ENCODE data around the gene VARS2. TPM values are rescaled to one million over a fixed set of nuclear protein-coding genes. Genes with fewer than 3 reads are reported as not detected.
"Not testable (repeated sequence)": the region's sequence is repeated elsewhere in the genome, so short reads cannot be mapped to it uniquely, and the experiment has no call there.

The VARS2 gene
- polyA plus RNA-seq, 1 of the 3 experiments (the other 2 are of a cell fraction) = 31.2 TPM

DNA sequence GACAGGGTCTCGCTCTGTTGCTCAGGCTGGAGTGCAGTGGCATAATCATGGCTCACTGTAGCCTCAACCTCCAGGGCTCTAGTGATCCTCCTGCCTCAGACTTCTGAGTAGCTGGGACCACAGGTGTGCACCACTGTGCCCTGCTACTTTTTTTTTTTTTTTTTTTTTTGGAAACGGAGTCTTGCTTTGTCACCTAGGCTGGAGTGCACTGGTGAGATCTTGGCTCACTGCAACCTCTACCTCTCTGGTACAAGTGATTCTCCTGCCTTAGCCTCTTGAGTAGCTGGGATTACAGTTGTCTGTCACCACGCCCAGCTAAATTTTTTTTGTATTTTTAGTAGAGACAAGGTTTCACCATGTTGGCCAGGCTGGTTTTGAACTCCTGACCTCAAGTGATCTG lies 13.0 kb downstream of the VARS2 start:
- H2AFZ ChIP-seq (ENCODE audit: low read depth); H3K79me2 ChIP-seq (ENCODE audit: insufficient read depth); H3K4me2 ChIP-seq; H3K9me3 ChIP-seq; H3K27me3 ChIP-seq (ENCODE audit: insufficient read depth); H3K9ac ChIP-seq; H4K20me1 ChIP-seq (ENCODE audit: insufficient read depth); H3K27ac ChIP-seq (ENCODE audit: low read depth in 2 of 2, low read length in 1 of 2); H3F3A ChIP-seq (replicated peaks; ENCODE audit: insufficient read depth); H3K4me3 ChIP-seq (ENCODE audit: low read depth in 2 of 2, low read length in 1 of 2); DNase-seq; H3K9me2 ChIP-seq; H3K4me1 ChIP-seq (ENCODE audit: control insufficient read depth in 1 of 2, insufficient read depth in 2 of 2, low read depth in 1 of 2, low read length in 1 of 2); POLR2A ChIA-PET: not testable (repeated sequence)
- 95% methylated on average over 3 of the region's 3 CpGs for WGBS (ENCODE audit: low lambda C conversion rate)
- CTCF ChIA-PET = interaction anchor here (1.4 to 1.5 kb wide), 2 partner anchors 153 to 160 kb away, joined by 5 to 6 read pairs; no protein-coding TSS in a partner anchor
- H3K36me3 ChIP-seq (replicated peaks in 1 of 2; ENCODE audit: control insufficient read depth in 1 of 2, insufficient read depth in 2 of 2, low read length in 1 of 2) = peaks cover 7 to 21% of the 10 kb centered on the region in 2 experiments

DNA sequence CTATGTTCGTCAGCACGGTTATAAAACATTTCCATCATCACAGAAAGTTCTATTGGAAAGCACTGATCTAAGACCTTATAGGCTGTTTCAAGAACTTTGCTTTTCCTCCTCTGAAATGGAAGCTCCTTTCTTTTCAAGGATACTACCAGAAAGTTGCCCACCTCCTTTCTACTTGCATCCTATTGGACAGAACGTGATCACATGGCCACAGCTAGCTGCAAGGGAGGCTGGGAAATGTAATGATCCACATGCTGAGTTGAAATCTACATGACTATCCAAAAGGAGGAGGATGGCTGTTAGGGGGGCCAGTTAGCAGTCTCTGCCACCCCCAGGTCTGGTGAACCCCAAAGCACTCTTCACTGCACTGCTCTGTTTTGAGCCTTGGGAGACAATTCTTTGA lies 14.6 kb downstream of the VARS2 start:
- DNase-seq = no peak
- no peaks in the 10 kb centered on the region for H3K27me3 ChIP-seq (ENCODE audit: insufficient read depth)
- no peak overlapping the region for H2AFZ ChIP-seq (ENCODE audit: low read depth)
- H3K9ac ChIP-seq = no peak overlapping the region
- H3K4me3 ChIP-seq (ENCODE audit: low read depth in 2 of 2, low read length in 1 of 2) = no peak overlapping the region
- ChIA-PET POLR2A (no interaction called here), CTCF (interaction anchor here (1.5 kb wide), 1 partner anchor 14 kb away, joined by 4 read pairs; no protein-coding TSS in a partner anchor)
- no peaks in the 10 kb centered on the region for H3K9me3 ChIP-seq
- no peaks in the 10 kb centered on the region for H3K4me1 ChIP-seq (ENCODE audit: control insufficient read depth in 1 of 2, insufficient read depth in 2 of 2, low read depth in 1 of 2, low read length in 1 of 2)
- H3K9me2 ChIP-seq = no peaks in the 10 kb centered on the region
- WGBS (ENCODE audit: low lambda C conversion rate) = 95% methylated on average over 3 of the region's 3 CpGs
- H3K79me2 ChIP-seq (ENCODE audit: insufficient read depth) = no peaks in the 10 kb centered on the region
- no peak overlapping the region for H3K4me2 ChIP-seq
- peaks cover 4 to 14% of the 10 kb centered on the region in 2 experiments for H3K36me3 ChIP-seq (replicated peaks in 1 of 2; ENCODE audit: control insufficient read depth in 1 of 2, insufficient read depth in 2 of 2, low read length in 1 of 2)
- no peak overlapping the region for H3K27ac ChIP-seq (ENCODE audit: low read depth in 2 of 2, low read length in 1 of 2)
- H4K20me1 ChIP-seq (ENCODE audit: insufficient read depth) = no peaks in the 10 kb centered on the region
- H3F3A ChIP-seq (replicated peaks; ENCODE audit: insufficient read depth) = no peaks in the 10 kb centered on the region
- TF ChIP-seq, protein P1, sequence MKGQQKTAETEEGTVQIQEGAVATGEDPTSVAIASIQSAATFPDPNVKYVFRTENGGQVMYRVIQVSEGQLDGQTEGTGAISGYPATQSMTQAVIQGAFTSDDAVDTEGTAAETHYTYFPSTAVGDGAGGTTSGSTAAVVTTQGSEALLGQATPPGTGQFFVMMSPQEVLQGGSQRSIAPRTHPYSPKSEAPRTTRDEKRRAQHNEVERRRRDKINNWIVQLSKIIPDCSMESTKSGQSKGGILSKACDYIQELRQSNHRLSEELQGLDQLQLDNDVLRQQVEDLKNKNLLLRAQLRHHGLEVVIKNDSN (IDR thresholded peaks at IDR 0.05; ENCODE audit: borderline replicate concordance, low read depth) = 0 out of 2 replicates have a peak, but pooled peaks have one; percentile 27
- TF ChIP-seq, protein P2, sequence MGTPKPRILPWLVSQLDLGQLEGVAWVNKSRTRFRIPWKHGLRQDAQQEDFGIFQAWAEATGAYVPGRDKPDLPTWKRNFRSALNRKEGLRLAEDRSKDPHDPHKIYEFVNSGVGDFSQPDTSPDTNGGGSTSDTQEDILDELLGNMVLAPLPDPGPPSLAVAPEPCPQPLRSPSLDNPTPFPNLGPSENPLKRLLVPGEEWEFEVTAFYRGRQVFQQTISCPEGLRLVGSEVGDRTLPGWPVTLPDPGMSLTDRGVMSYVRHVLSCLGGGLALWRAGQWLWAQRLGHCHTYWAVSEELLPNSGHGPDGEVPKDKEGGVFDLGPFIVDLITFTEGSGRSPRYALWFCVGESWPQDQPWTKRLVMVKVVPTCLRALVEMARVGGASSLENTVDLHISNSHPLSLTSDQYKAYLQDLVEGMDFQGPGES (IDR thresholded peaks at IDR 0.05; ENCODE audit: low read depth, low read length) = no peak

DNA sequence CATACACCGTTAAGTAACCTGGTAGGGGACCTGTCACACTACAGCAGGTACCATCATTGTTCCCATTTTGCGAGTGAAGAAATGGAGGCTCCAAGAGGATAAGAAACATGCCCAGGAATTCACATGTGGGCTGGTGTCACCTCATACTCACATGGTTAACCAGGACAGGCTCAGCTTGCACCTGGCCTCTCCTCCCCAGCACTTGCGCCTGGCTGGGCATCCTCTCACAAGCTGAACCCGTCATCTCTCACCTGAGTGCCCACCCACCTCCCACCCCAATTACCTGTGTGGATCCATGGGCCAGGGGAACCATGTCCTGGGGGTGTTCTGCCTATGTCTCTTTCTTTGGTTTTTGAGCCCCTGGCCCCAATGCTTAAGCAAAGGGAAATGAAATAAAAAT lies 16.5 kb downstream of the VARS2 start:
- Histone ChIP-seq H3K9me3 (no peaks in the 10 kb centered on the region), H3K79me2 (ENCODE audit: insufficient read depth) (no peaks in the 10 kb centered on the region), H3K4me1 (ENCODE audit: control insufficient read depth in 1 of 2, insufficient read depth in 2 of 2, low read depth in 1 of 2, low read length in 1 of 2) (no peaks in the 10 kb centered on the region), H2AFZ (ENCODE audit: low read depth) (no peak overlapping the region), H4K20me1 (ENCODE audit: insufficient read depth) (no peaks in the 10 kb centered on the region), H3F3A (replicated peaks; ENCODE audit: insufficient read depth) (no peaks in the 10 kb centered on the region), H3K9ac (no peak overlapping the region), H3K4me2 (no peak overlapping the region), H3K9me2 (no peaks in the 10 kb centered on the region), H3K36me3 (replicated peaks in 1 of 2; ENCODE audit: control insufficient read depth in 1 of 2, insufficient read depth in 2 of 2, low read length in 1 of 2) (peaks cover 4 to 9% of the 10 kb centered on the region in 2 experiments), H3K27ac (ENCODE audit: low read depth in 2 of 2, low read length in 1 of 2) (no peak overlapping the region), H3K4me3 (ENCODE audit: low read depth in 2 of 2, low read length in 1 of 2) (no peak overlapping the region), H3K27me3 (ENCODE audit: insufficient read depth) (no peaks in the 10 kb centered on the region)
- no peak for TF ChIP-seq RFX5 (IDR thresholded peaks at IDR 0.05; ENCODE audit: low read length)
- TF ChIP-seq CHD2 (IDR thresholded peaks at IDR 0.05; ENCODE audit: low read length, partially characterized antibody) = no peak
- TF ChIP-seq SMC3 (IDR thresholded peaks at IDR 0.05; ENCODE audit: low read depth, low read length) = no peak
- TF ChIP-seq EZH2phosphoT487 (IDR thresholded peaks at IDR 0.05; ENCODE audit: borderline replicate concordance, low read depth) = no peak
- no peak for TF ChIP-seq RCOR1 (IDR thresholded peaks at IDR 0.05; ENCODE audit: low read length)
- TF ChIP-seq RXRA (IDR thresholded peaks at IDR 0.05; ENCODE audit: borderline replicate concordance, low read depth) = no peak
- no peak for TF ChIP-seq TCF12 (IDR thresholded peaks at IDR 0.05)
- TF ChIP-seq FOXJ3 (CRISPR knock-in tag; IDR thresholded peaks at IDR 0.05) = no peak
- TF ChIP-seq GATA2 (CRISPR knock-in tag; IDR thresholded peaks at IDR 0.05) = no peak
- TF ChIP-seq RAD21 (IDR thresholded peaks at IDR 0.05; ENCODE audit: low read length) = no peak
- ChIA-PET POLR2A (no interaction called here), CTCF (no interaction called here)
- no peak for DNase-seq
- WGBS (ENCODE audit: low lambda C conversion rate) = 63% methylated on average over 4 of the region's 4 CpGs
